CD14-positive monocyte (primary cell): ENCODE results near the gene RRBP1. TPM values are rescaled to one million over a fixed set of nuclear protein-coding genes. Genes with fewer than 3 reads are reported as not detected.
A peak's percentile ranks its signal among the peaks of the same experiment; 100 is the strongest.

ENCODE experiments used
- DNase-seq, 3 donors: peaks; one replicate each; pipeline ENCODE4 v3.0.0-alpha.2; 2011 to 2022
- H2AFZ ChIP-seq: 2 replicates; pipeline ENCODE4 v1.6.0; 2012; ENCODE audit warnings: mild to moderate bottlenecking, low read depth, low read length, inconsistent platforms; ENCODE audit not compliant: insufficient read depth, poor library complexity, severe bottlenecking
- H3K27ac ChIP-seq, 2 donors: 1 replicate in 1 of 2; 2 replicates in 1 of 2; pipeline ENCODE4 v1.5.1; 2012 to 2013; ENCODE audit warnings: low read length in 2 of 2, control low read depth in 1 of 2, inconsistent platforms in 1 of 2, low read depth in 1 of 2, mild to moderate bottlenecking in 1 of 2
- H3K27me3 ChIP-seq, 2 donors: one replicate each; pipeline versions ENCODE4 v1.6.0 to v1.6.1; 2011 to 2013; ENCODE audit warnings: low read length in 2 of 2; ENCODE audit not compliant: control insufficient read depth in 2 of 2, insufficient read depth in 2 of 2
- H3K36me3 ChIP-seq, 2 donors: replicated peaks in 1 of 2; 1 replicate in 1 of 2; 2 replicates in 1 of 2; pipeline versions ENCODE4 v1.5.1 to v1.6.1; 2012 to 2013; ENCODE audit warnings: low read length in 2 of 2, control low read depth in 1 of 2, inconsistent platforms in 1 of 2, mild to moderate bottlenecking in 1 of 2; ENCODE audit not compliant: insufficient read depth in 2 of 2, control insufficient read depth in 1 of 2
- H3K4me1 ChIP-seq, 2 donors: 1 replicate in 1 of 2; 2 replicates in 1 of 2; pipeline versions ENCODE4 v1.5.1 to v1.6.1; 2012 to 2013; ENCODE audit warnings: low read length in 2 of 2, control low read depth in 1 of 2, inconsistent platforms in 1 of 2, mild to moderate bottlenecking in 1 of 2, moderate library complexity in 1 of 2; ENCODE audit not compliant: insufficient read depth in 2 of 2, control insufficient read depth in 1 of 2
- H3K4me2 ChIP-seq: replicated peaks from 2 replicates; pipeline ENCODE3; 2012; ENCODE audit warnings: low read length, moderate library complexity, mild to moderate bottlenecking; ENCODE audit not compliant: poor library complexity, severe bottlenecking; ENCODE audit errors: extremely low read depth
- H3K4me3 ChIP-seq, 3 experiments: fragments of 200-600 bp in 1 of 3; sonication (generic) in 1 of 3; replicated peaks in 1 of 3; 1 replicate in 2 of 3; 2 replicates in 1 of 3; pipeline ENCODE4 v1.5.1; 2011 to 2013; ENCODE audit warnings: low read length in 3 of 3, mild to moderate bottlenecking in 3 of 3, control low read depth in 2 of 3, low read depth in 2 of 3, inconsistent platforms in 1 of 3, moderate library complexity in 1 of 3
- H3K79me2 ChIP-seq: 2 replicates; pipeline ENCODE4 v1.6.0; 2012; ENCODE audit warnings: mild to moderate bottlenecking, control low read depth, inconsistent platforms, low read length, moderate library complexity; ENCODE audit not compliant: insufficient read depth
- H3K9ac ChIP-seq: 2 replicates; pipeline ENCODE4 v1.6.0; 2017; ENCODE audit warnings: low read length, mild to moderate bottlenecking; ENCODE audit not compliant: insufficient read depth, poor library complexity, severe bottlenecking
- H3K9me3 ChIP-seq, 2 donors: replicated peaks in 1 of 2; 1 replicate in 1 of 2; 2 replicates in 1 of 2; pipeline versions ENCODE4 v1.5.1 to v1.6.1; 2012 to 2013; ENCODE audit warnings: low read length in 2 of 2, control low read depth in 1 of 2; ENCODE audit not compliant: control insufficient read depth in 1 of 2, insufficient read depth in 1 of 2
- H4K20me1 ChIP-seq: 2 replicates; pipeline ENCODE4 v1.6.0; 2012; ENCODE audit warnings: mild to moderate bottlenecking, low read length, control low read depth, moderate library complexity; ENCODE audit not compliant: insufficient read depth
- H3K27ac Mint-ChIP-seq, 7 donors: one replicate each; pipeline ENCODE4 v1.8.0; 2020; ENCODE audit warnings: mild to moderate bottlenecking in 7 of 7, mixed read lengths in 7 of 7, moderate library complexity in 6 of 7, inconsistent platforms in 2 of 7
- H3K27me3 Mint-ChIP-seq, 3 donors: one replicate each; pipeline ENCODE4 v1.8.0; 2021 to 2022; ENCODE audit warnings: low read depth in 3 of 3, mild to moderate bottlenecking in 3 of 3, mixed read lengths in 3 of 3, moderate library complexity in 3 of 3, inconsistent platforms in 1 of 3
- H3K36me3 Mint-ChIP-seq, 2 donors: one replicate each; pipeline ENCODE4 v1.8.0; 2020; ENCODE audit warnings: mixed read lengths in 2 of 2, inconsistent platforms in 1 of 2, mild to moderate bottlenecking in 1 of 2
- H3K4me1 Mint-ChIP-seq: one replicate; pipeline ENCODE4 v1.8.0; 2020; ENCODE audit warnings: mild to moderate bottlenecking, mixed read lengths
- H3K4me3 Mint-ChIP-seq, 2 donors: one replicate each; pipeline ENCODE4 v1.8.0; 2020; ENCODE audit warnings: mild to moderate bottlenecking in 2 of 2, mixed read lengths in 2 of 2, moderate library complexity in 1 of 2
- H3K9me3 Mint-ChIP-seq, 7 donors: one replicate each; pipeline ENCODE4 v1.8.0; 2020 to 2022; ENCODE audit warnings: mixed read lengths in 7 of 7, mild to moderate bottlenecking in 6 of 7, moderate library complexity in 6 of 7, inconsistent platforms in 2 of 7
- WGBS: methylation state at CpG from one replicate; pipeline ENCODE4 v1.1.5; 2013; ENCODE audit warnings: missing lambda C conversion rate; ENCODE audit not compliant: insufficient coverage; 5-methylcytosine and 5-hydroxymethylcytosine counted together
- intact Hi-C, 2 donors: fragments of 100-400 bp; cut with micrococcal nuclease; formaldehyde crosslinking; loops; one replicate each; pipeline versions ENCODE4 v1.15.0 to v1.15.1; 2023
- polyA plus RNA-seq, 3 donors: library from polyadenylated mRNA; depleted of rRNA in 1 of 3; unstranded in 2 of 3; stranded (reverse) in 1 of 3; fragments of 300-500 nt in 2 of 3; fragments of >200 nt in 1 of 3; fragmentation: Illumina TruSeq in 2 of 3; gene quantifications; 1 replicate in 2 of 3; 2 replicates in 1 of 3; pipeline ENCODE4 v1.2.3, GENCODE V29; 2012 to 2021
- TF ChIP-seq, protein P1 (sequence below): fragments of 200-600 bp; IDR thresholded peaks from one replicate; pipeline ENCODE4 v1.8.0; 2022; ENCODE audit warnings: antibody characterized with exemption, mild to moderate bottlenecking

Gene RRBP1
- polyA plus RNA-seq, 3 donors: 4.7 to 22.2 (median 7.5) TPM

DNA sequence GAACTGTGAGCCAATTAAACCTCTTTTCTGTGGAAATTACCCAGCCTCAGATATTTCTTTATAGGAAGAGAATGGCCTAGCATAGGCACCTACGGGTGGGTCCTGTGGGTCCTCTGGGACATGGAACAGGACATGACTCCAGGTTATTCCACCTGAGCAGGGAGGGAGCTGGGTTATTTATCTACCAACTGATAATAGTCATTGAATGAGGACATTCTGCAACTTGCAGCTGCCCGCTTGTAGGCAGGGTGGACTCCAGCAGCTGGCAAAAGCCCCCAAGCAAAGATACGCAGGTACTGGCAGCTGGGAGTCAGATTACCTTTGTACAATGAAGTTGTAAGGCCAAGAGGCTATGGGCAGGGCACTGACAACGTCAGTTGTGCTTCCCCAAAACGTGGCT is 16.3 kb upstream of the RRBP1 start:
- H3K79me2 ChIP-seq: no peaks in the 10 kb centered on the region
- intact Hi-C loops: no loop called here
- H3K4me1 ChIP-seq: no peaks in the 10 kb centered on the region
- no peak overlapping the region for H3K27ac Mint-ChIP-seq
- peaks cover 0 to 4% (median 3%) of the 10 kb centered on the region in 3 donors for H3K27me3 Mint-ChIP-seq
- H3K4me2 ChIP-seq: no peak overlapping the region
- no peaks in the 10 kb centered on the region for H3K36me3 Mint-ChIP-seq
- TF ChIP-seq, protein P1, sequence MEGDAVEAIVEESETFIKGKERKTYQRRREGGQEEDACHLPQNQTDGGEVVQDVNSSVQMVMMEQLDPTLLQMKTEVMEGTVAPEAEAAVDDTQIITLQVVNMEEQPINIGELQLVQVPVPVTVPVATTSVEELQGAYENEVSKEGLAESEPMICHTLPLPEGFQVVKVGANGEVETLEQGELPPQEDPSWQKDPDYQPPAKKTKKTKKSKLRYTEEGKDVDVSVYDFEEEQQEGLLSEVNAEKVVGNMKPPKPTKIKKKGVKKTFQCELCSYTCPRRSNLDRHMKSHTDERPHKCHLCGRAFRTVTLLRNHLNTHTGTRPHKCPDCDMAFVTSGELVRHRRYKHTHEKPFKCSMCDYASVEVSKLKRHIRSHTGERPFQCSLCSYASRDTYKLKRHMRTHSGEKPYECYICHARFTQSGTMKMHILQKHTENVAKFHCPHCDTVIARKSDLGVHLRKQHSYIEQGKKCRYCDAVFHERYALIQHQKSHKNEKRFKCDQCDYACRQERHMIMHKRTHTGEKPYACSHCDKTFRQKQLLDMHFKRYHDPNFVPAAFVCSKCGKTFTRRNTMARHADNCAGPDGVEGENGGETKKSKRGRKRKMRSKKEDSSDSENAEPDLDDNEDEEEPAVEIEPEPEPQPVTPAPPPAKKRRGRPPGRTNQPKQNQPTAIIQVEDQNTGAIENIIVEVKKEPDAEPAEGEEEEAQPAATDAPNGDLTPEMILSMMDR: no peak
- no peaks in the 10 kb centered on the region for H3K36me3 ChIP-seq
- DNase-seq: no peak
- H3K9me3 Mint-ChIP-seq: peaks cover 0 to 10% (median 3%) of the 10 kb centered on the region in 7 donors
- no peaks in the 10 kb centered on the region for H3K4me1 Mint-ChIP-seq
- no peak overlapping the region for H3K9ac ChIP-seq
- no peaks in the 10 kb centered on the region for H4K20me1 ChIP-seq
- no peaks in the 10 kb centered on the region for H3K9me3 ChIP-seq
- WGBS: 63% methylated on average over 5 of the region's 5 CpGs
- H3K27me3 ChIP-seq: no peaks in the 10 kb centered on the region
- H3K4me3 Mint-ChIP-seq: no peak overlapping the region
- no peak overlapping the region for H2AFZ ChIP-seq
- no peak overlapping the region for H3K27ac ChIP-seq
- no peak overlapping the region for H3K4me3 ChIP-seq

DNA sequence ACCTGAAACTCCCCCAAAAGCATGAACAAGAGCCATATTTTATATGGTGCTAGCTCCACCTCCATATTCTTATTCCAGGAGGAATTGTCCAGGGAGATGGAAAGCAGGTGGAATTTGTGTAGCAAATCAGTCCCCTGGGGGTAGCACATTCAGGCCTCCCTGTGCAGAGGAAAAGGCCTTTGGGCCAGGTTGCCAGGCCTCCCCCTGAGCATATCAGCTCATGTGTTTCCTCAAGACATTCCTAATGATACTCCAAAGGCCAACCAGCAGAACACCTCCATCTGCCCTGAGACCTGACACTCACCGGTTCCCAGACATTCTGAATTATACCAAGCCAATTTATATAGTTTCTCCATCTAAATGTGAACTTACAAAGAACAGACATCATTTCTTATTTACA is 15.1 kb upstream of the RRBP1 start:
- TF ChIP-seq, protein P1: no peak
- intact Hi-C loops: no loop called here

More for the DNA sequence above, 15.1 kb upstream of the RRBP1 start:
- no peaks in the 10 kb centered on the region for H3K27me3 ChIP-seq
- H3K4me3 ChIP-seq: no peak overlapping the region
- H3K4me2 ChIP-seq: no peak overlapping the region
- Mint-ChIP-seq H3K9me3 (peaks cover 0 to 10% (median 3%) of the 10 kb centered on the region in 7 donors), H3K4me1 (no peaks in the 10 kb centered on the region), H3K36me3 (no peaks in the 10 kb centered on the region), H3K4me3 (no peak overlapping the region), H3K27me3 (peaks cover 2 to 3% (median 2%) of the 10 kb centered on the region in 3 donors), H3K27ac (peak overlapping the region in 1 of 7 donors; percentile 17)
- no peaks in the 10 kb centered on the region for H3K9me3 ChIP-seq
- no peak for DNase-seq
- H3K4me1 ChIP-seq: no peaks in the 10 kb centered on the region
- WGBS: 90% methylated on average over 1 of the region's 1 CpG
- no peaks in the 10 kb centered on the region for H3K79me2 ChIP-seq
- no peaks in the 10 kb centered on the region for H3K36me3 ChIP-seq
- H4K20me1 ChIP-seq: no peaks in the 10 kb centered on the region
- H3K9ac ChIP-seq: no peak overlapping the region
- H2AFZ ChIP-seq: no peak overlapping the region
- H3K27ac ChIP-seq: no peak overlapping the region
